Sigmoid colon (tissue), 4 donors: ENCODE measurements around the gene ZNF652.

ENCODE experiments used
- EP300 ChIP-seq, 4 donors: sonication (generic); formaldehyde crosslinking; IDR thresholded peaks; one replicate each; pipeline ENCODE4 v1.6.1; 2017; ENCODE audit warnings: antibody characterized with exemption in 4 of 4
- TF ChIP-seq, protein P1 (sequence below), 4 experiments: fragments of 450-650 bp in 3 of 4; fragments of 200-600 bp in 1 of 4; IDR thresholded peaks; one replicate each; pipeline ENCODE4 v1.5.1; 2016 to 2019; ENCODE audit warnings: antibody characterized with exemption in 4 of 4, mild to moderate bottlenecking in 3 of 4, moderate library complexity in 2 of 4

DNA sequence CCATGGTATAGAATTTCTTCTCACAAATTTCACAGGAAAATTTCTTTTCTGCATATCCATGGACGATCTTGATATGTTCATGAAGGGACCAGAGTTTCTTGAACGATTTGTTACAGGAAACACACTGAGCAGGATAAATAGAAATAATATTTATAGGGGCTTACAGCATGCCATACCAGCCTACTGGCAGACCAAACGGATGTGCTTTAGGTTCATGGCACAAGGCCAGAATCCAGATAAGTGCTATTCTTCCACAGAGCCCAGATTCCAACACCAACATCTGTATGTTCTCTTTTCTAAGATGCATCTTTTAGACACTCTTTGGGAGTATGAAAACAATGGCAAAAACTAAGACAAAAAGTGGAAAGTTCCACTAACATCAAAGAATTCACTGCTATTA lies 49.3 kb downstream of the ZNF652 start:
- TF ChIP-seq, protein P1, sequence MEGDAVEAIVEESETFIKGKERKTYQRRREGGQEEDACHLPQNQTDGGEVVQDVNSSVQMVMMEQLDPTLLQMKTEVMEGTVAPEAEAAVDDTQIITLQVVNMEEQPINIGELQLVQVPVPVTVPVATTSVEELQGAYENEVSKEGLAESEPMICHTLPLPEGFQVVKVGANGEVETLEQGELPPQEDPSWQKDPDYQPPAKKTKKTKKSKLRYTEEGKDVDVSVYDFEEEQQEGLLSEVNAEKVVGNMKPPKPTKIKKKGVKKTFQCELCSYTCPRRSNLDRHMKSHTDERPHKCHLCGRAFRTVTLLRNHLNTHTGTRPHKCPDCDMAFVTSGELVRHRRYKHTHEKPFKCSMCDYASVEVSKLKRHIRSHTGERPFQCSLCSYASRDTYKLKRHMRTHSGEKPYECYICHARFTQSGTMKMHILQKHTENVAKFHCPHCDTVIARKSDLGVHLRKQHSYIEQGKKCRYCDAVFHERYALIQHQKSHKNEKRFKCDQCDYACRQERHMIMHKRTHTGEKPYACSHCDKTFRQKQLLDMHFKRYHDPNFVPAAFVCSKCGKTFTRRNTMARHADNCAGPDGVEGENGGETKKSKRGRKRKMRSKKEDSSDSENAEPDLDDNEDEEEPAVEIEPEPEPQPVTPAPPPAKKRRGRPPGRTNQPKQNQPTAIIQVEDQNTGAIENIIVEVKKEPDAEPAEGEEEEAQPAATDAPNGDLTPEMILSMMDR (IDR thresholded peaks at IDR 0.05): no peak
- no peak for TF ChIP-seq EP300 (IDR thresholded peaks at IDR 0.05)
